Naive B cell (primary cell): ENCODE data around the gene SEC22C. TPM values are rescaled to one million over a fixed set of nuclear protein-coding genes. Genes with fewer than 3 reads are reported as not detected.

Source experiments
- ATAC-seq, 2 donors: fragments of 150-1000 bp; cut with Tn5 transposase; 2 replicates each; pipeline ENCODE4 v1.10.0; 2021; ENCODE audit warnings: low read depth in 2 of 2, mild to moderate bottlenecking in 2 of 2, moderate library complexity in 2 of 2
- DNase-seq: peaks from one replicate; pipeline ENCODE4 v3.0.0; 2022
- H3K27ac Mint-ChIP-seq, 6 donors: one replicate each; pipeline ENCODE4 v1.8.0; 2020 to 2022; ENCODE audit warnings: mild to moderate bottlenecking in 6 of 6, mixed read lengths in 6 of 6, moderate library complexity in 5 of 6, inconsistent platforms in 2 of 6
- H3K27me3 Mint-ChIP-seq, 3 donors: one replicate each; pipeline ENCODE4 v1.8.0; 2021 to 2022; ENCODE audit warnings: mixed read lengths in 3 of 3, mild to moderate bottlenecking in 1 of 3
- H3K36me3 Mint-ChIP-seq, 2 donors: one replicate each; pipeline ENCODE4 v1.8.0; 2020 to 2022; ENCODE audit warnings: mixed read lengths in 2 of 2, inconsistent platforms in 1 of 2, mild to moderate bottlenecking in 1 of 2
- H3K4me1 Mint-ChIP-seq, 3 donors: one replicate each; pipeline ENCODE4 v1.8.0; 2020 to 2022; ENCODE audit warnings: mixed read lengths in 3 of 3, inconsistent platforms in 1 of 3, mild to moderate bottlenecking in 1 of 3, moderate library complexity in 1 of 3
- H3K4me3 Mint-ChIP-seq, 8 donors: one replicate each; pipeline ENCODE4 v1.8.0; 2020 to 2022; ENCODE audit warnings: mild to moderate bottlenecking in 8 of 8, mixed read lengths in 8 of 8, moderate library complexity in 8 of 8, inconsistent platforms in 2 of 8
- H3K9me3 Mint-ChIP-seq, 7 donors: one replicate each; pipeline ENCODE4 v1.8.0; 2020 to 2022; ENCODE audit warnings: mixed read lengths in 7 of 7, mild to moderate bottlenecking in 5 of 7, inconsistent platforms in 2 of 7, moderate library complexity in 1 of 7
- polyA plus RNA-seq, 6 donors: library from polyadenylated mRNA; unstranded; fragments of 300-500 nt; fragmentation: Illumina TruSeq; gene quantifications; one replicate each; pipeline ENCODE4 v1.2.3, GENCODE V29; 2021; ENCODE audit warnings: low read depth in 6 of 6

The SEC22C gene
- polyA plus RNA-seq, 6 donors from 2014 or later, result 25.1 to 39.0 (median 31.3) TPM

DNA sequence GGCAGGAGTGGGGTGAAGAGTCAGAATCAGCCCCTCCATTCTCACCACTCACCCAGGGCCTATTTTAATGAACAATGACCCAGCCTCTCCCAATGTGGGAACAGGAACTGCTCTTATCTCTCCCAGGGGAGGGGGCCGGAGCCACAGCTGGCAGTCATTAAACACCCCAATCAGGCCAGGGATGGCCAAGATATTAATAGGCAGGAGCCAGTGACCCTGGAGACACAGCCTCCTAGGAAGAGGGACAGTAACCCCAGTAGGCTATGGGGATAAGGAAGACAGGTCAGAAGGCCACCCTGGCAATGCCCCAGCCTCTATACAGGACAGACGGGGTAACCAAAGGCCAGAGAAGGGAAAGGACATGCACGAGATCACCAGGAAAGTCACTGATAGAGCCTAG lies 40.7 kb downstream of the SEC22C start:
- peaks cover 0 to 9% (median 4%) of the 10 kb centered on the region in 3 donors for H3K4me1 Mint-ChIP-seq
- H3K27me3 Mint-ChIP-seq, result peaks cover 0 to 13% (median 6%) of the 10 kb centered on the region in 3 donors
- H3K36me3 Mint-ChIP-seq, result no peaks in the 10 kb centered on the region
- DNase-seq, result no peak
- ATAC-seq, result no peak
- H3K9me3 Mint-ChIP-seq, result no peaks in the 10 kb centered on the region
- no peak overlapping the region for H3K4me3 Mint-ChIP-seq
- H3K27ac Mint-ChIP-seq, result no peak overlapping the region

DNA sequence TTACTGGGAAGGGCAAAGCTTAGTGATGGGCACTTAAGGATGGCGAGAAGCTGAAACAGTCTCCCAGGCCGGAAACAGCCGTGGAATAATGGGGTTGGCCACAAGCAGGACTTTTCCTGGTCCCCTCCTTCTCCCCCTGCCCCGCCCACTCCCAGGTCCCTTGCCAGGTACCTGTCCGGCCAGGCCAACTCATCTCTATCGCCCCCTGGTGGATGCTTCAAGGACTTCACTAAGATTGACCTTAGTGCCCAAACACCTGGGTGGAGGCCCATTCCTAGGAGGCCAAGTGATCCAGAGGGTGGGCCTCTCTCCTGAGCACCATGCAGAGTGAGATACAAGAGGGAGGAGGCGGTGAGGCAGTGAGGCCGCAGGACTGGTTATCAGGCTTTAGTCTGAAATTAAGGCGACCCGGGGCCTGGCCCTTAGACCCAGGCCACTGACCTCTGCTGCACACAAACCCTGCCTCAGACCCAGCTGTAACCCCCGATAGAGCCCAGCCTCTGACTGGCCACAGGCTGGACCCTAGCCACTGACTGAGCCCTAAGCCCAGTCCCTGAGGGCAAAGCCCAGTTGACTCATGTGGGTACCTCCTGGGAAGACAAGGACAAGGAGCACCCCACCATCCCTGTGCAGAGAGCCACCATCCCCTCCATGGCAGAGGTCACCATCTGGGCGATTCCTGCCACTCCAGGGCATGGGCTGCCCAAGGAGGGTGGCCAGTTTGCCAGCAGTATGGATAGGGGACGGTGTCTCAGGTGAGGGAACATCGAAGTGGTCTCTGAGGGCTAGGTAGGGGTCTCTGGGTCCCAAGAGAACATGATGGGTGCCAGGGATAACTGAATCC lies 41.7 kb downstream of the SEC22C start:
- Mint-ChIP-seq H3K9me3 (no peaks in the 10 kb centered on the region), H3K27me3 (peaks cover 0 to 13% (median 6%) of the 10 kb centered on the region in 3 donors), H3K4me1 (peaks cover 0 to 9% (median 4%) of the 10 kb centered on the region in 3 donors), H3K4me3 (no peak overlapping the region), H3K36me3 (no peaks in the 10 kb centered on the region), H3K27ac (peak overlapping the region in 1 of 6 donors; percentile 0)
- peak; percentile 54 for DNase-seq
- ATAC-seq, result peak; percentile 38 to 58

DNA sequence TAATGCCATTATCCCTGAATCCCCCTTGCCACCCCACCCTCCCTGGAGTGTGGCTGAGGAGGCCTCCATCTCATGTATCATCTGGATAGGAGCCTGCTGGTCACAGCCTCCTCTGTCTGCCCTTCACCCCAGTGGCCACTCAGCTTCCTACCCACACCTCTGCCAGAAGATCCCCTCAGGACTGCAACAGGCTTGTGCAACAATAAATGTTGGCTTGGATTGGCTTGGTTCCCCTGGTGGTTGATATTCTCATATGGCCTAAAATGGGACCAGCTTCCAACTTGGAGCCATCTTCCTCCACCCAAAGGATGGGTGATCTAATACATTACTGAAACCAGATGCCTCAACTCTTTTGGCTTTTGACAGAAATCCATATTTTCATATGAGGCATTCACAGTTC lies 44.4 kb downstream of the SEC22C start:
- H3K27ac Mint-ChIP-seq, result peak overlapping the region in 1 of 6 donors; percentile 36
- ATAC-seq (no peak), DNase-seq (no peak)
- no peaks in the 10 kb centered on the region for H3K9me3 Mint-ChIP-seq
- H3K4me3 Mint-ChIP-seq, result no peak overlapping the region
- H3K27me3 Mint-ChIP-seq, result peaks cover 0 to 13% (median 6%) of the 10 kb centered on the region in 3 donors
- H3K4me1 Mint-ChIP-seq, result peaks cover 0 to 9% (median 4%) of the 10 kb centered on the region in 3 donors
- no peaks in the 10 kb centered on the region for H3K36me3 Mint-ChIP-seq

DNA sequence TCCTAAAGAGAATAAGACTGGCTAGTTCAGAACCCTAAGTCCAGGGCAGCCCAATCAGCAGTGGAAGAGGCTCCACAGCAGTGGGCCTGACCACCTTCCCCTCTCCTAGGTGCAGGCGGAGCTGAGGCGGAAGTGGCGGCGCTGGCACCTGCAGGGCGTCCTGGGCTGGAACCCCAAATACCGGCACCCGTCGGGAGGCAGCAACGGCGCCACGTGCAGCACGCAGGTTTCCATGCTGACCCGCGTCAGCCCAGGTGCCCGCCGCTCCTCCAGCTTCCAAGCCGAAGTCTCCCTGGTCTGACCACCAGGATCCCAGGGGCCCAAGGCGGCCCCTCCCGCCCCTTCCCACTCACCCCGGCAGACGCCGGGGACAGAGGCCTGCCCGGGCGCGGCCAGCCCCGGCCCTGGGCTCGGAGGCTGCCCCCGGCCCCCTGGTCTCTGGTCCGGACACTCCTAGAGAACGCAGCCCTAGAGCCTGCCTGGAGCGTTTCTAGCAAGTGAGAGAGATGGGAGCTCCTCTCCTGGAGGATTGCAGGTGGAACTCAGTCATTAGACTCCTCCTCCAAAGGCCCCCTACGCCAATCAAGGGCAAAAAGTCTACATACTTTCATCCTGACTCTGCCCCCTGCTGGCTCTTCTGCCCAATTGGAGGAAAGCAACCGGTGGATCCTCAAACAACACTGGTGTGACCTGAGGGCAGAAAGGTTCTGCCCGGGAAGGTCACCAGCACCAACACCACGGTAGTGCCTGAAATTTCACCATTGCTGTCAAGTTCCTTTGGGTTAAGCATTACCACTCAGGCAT lies 45.6 kb downstream of the SEC22C start:
- H3K4me1 Mint-ChIP-seq, result peaks cover 0 to 9% (median 4%) of the 10 kb centered on the region in 3 donors
- H3K27me3 Mint-ChIP-seq, result peaks cover 0 to 13% (median 6%) of the 10 kb centered on the region in 3 donors
- no peaks in the 10 kb centered on the region for H3K9me3 Mint-ChIP-seq
- peak overlapping the region in 1 of 8 donors; percentile 15 for H3K4me3 Mint-ChIP-seq
- no peaks in the 10 kb centered on the region for H3K36me3 Mint-ChIP-seq
- H3K27ac Mint-ChIP-seq, result peak overlapping the region in 1 of 6 donors; percentile 78
- ATAC-seq (no peak), DNase-seq (peak; percentile 8)

DNA sequence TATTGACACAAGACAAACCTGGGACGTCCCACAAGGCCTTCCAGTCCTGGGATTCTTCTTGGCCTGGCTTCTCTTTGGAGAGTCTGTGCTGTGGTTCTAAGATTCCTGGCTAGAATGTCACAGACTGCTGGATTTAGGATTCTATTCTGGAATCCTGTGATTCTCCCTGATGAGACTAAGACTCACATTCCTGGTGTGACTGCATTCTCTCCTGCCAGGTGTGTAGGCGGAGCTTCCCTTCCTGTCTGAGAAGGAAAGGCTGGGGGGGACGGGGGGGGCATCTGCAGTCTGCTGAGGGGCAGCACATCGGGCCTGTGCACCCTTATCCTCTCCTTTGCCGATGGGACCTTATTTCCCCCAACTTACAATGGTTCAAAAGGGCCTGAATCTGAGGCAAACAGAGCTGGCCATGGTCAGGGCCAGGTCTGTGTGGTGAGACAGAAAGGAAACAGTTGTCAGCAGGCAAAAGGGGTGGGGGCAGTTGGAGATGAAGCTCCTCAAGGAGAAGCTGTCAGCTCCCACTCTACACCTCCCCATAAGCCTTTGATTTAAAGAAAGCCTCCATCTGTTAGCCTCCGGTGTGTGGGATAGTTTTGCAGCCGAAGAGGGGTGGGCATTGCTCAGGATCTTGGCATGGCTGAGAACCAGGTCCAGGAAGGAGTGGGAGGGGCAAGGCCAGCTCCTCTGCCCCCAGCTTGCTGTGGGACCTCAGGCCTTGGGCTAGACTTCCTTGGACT lies 48.4 kb downstream of the SEC22C start:
- Mint-ChIP-seq H3K9me3 (peaks cover 0 to 3% (median 0%) of the 10 kb centered on the region in 7 donors), H3K4me1 (peaks cover 11 to 20% (median 12%) of the 10 kb centered on the region in 3 donors), H3K36me3 (no peaks in the 10 kb centered on the region), H3K27ac (no peak overlapping the region), H3K4me3 (no peak overlapping the region), H3K27me3 (peaks cover 0 to 3% (median 0%) of the 10 kb centered on the region in 3 donors)
- no peak for ATAC-seq
- DNase-seq, result no peak

DNA sequence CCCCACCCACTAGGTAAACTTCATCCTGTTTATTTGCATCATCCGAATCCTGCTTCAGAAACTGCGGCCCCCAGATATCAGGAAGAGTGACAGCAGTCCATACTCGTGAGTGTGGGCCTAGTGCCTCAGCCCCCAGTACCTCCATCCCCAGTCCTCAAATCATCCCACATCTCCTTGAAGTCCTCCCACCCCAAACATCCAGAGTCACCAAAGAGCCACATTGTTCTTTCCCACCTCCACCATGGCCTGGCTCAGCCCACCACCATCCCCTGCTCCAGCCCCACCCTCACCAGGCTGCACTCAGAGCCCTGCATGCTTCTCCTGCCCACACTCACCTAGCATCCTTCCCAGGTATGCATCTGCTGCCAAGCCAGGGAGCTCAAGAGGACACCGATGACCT lies 49.5 kb downstream of the SEC22C start:
- Mint-ChIP-seq H3K4me3 (peak overlapping the region in 1 of 8 donors; percentile 48), H3K4me1 (peaks cover 11 to 20% (median 12%) of the 10 kb centered on the region in 3 donors), H3K27ac (peak overlapping the region in 1 of 6 donors; percentile 66), H3K9me3 (peaks cover 0 to 3% (median 0%) of the 10 kb centered on the region in 7 donors), H3K36me3 (no peaks in the 10 kb centered on the region), H3K27me3 (no peaks in the 10 kb centered on the region)
- DNase-seq (no peak), ATAC-seq (no peak)

DNA sequence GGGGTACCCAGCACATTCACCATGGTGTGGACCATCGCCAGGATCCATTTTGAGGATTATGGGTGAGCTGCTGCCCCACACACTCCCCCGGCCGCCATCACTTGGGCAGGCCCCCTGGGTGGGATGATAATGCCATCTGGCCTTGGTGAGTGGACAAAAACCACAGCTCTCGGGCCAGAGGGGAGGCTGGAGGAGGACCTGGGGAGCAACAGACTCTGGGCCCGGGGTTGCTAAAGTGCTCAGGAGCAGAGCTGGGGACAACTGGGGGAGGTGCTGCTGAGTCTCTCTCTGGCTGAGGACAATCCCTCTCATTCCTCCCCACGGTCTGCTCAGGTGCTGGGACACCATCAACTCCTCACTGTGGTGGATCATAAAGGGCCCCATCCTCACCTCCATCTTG lies 50.3 kb downstream of the SEC22C start:
- no peak for DNase-seq
- H3K36me3 Mint-ChIP-seq, result no peaks in the 10 kb centered on the region

DNA sequence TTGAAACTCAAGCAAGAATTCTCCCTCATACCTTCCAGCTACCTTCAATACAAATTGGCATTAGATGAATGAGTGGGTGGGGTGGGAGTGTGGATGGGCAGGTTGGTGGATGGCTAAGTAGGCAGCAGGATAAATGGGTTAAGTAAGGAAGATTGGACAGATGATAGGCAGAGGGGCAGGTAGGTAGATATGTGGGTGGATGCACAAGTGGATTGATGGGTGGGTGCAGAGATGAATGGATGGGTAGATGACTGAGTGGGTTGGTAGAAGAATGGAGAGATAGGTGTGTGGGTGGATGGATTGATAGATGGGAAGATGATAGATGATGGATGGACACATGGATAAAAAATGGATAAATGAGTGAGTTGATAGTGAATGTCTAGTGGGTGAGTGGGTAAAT lies 51.7 kb downstream of the SEC22C start:
- Mint-ChIP-seq H3K27ac (peak overlapping the region in 1 of 6 donors; percentile 4), H3K4me1 (peaks cover 12 to 25% (median 19%) of the 10 kb centered on the region in 3 donors), H3K36me3 (no peaks in the 10 kb centered on the region), H3K4me3 (peak overlapping the region in 1 of 8 donors; percentile 5), H3K27me3 (no peaks in the 10 kb centered on the region), H3K9me3 (peaks cover 0 to 3% (median 0%) of the 10 kb centered on the region in 7 donors)
- DNase-seq (no peak), ATAC-seq (no peak)

More for the DNA sequence above, 50.3 kb downstream of the SEC22C start:
- H3K27ac Mint-ChIP-seq, result peak overlapping the region in 2 of 6 donors; percentile 27 to 37
- ATAC-seq, result no peak
- H3K4me3 Mint-ChIP-seq, result no peak overlapping the region
- H3K4me1 Mint-ChIP-seq, result peaks cover 12 to 25% (median 18%) of the 10 kb centered on the region in 3 donors
- no peaks in the 10 kb centered on the region for H3K27me3 Mint-ChIP-seq
- peaks cover 0 to 3% (median 0%) of the 10 kb centered on the region in 7 donors for H3K9me3 Mint-ChIP-seq

DNA sequence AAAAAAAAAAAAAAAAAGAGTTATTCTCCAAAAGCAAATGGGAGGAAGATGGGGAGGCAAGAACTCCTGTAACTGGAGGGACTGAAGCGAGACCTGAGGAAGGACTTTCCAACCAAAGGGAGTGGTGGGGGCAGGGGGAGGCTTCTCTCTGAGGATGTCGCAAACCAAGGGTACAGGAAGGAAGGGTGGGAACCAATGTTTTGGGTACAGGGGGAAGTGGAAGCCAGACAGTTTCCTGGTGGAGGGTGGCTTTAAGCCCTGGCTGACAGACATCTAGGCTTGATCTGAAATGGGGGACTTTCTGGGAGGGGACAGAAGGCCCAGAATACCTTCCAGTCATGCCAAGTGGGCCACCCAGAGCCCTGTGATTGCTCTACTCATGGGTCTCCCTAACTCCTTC lies 52.3 kb downstream of the SEC22C start:
- Mint-ChIP-seq H3K9me3 (peaks cover 0 to 3% (median 0%) of the 10 kb centered on the region in 7 donors), H3K4me1 (peaks cover 12 to 25% (median 19%) of the 10 kb centered on the region in 3 donors), H3K27me3 (no peaks in the 10 kb centered on the region), H3K27ac (no peak overlapping the region), H3K4me3 (peak overlapping the region in 2 of 8 donors; percentile 24 to 73), H3K36me3 (no peaks in the 10 kb centered on the region)
- no peak for DNase-seq
- ATAC-seq, result no peak

DNA sequence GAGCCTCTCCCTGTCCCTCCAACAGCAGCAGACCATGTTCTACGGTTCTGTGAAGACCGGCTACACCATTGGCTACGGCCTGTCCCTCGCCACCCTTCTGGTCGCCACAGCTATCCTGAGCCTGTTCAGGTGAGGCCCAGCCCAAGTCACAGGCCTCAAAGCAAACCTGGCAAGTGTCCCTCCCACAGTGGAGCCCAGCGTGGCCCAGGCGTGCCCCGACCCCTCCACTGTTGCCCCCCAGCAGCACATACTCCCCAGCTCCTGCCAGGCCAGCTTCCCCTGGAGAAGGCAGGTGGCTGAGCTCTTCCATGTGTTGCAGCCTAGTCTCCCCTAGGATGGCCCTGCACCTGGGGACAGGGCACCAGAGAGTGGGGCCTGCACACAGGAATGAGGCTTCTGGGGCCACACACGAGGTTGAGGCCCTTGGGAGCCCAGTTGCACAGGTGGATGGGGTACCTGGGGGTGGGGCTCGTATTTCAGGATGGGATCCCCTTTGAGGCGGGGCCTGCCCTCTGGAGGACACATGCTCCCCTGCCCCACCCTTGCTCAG lies 54.3 kb downstream of the SEC22C start:
- DNase-seq (no peak), ATAC-seq (no peak)
- Mint-ChIP-seq H3K27ac (no peak overlapping the region), H3K9me3 (peaks cover 0 to 3% (median 0%) of the 10 kb centered on the region in 7 donors), H3K27me3 (no peaks in the 10 kb centered on the region), H3K4me1 (peaks cover 12 to 25% (median 19%) of the 10 kb centered on the region in 3 donors), H3K4me3 (no peak overlapping the region), H3K36me3 (no peaks in the 10 kb centered on the region)

DNA sequence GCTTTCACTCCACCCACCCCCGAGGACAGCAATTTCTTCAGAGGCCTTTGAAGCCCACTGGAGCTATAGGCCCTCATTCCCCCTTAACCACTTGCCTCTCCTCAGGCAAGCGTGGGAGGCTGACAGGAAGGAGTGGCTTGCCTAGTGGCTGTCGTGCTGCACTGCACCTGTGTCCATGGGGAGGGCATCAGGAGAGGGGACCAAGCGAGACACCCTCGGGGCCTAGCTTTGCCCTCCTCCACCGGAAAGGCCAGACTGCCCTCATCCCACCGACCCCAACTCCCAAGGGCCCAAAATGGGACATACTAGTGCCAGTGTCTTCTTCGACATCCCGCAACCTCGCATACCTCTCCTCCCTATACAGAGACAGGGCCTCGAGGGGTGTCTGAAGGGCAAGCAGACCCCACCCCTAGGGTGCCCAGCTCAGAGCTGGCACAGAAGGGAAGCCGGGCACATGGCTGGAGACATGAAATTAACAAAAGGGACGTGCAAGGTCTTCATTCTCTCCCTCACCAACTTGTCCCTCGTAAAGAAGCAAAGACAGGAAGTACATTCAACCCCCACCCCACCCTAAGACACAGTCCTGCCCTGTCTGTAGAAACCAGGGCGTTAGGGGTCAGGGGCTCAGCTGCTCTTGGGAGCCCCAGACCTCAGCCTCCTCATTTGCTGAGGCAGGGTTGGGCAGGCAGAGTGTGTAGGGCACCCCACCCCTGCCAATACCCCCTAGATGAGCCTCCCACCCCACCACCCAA lies 55.0 kb downstream of the SEC22C start:
- Mint-ChIP-seq H3K36me3 (no peaks in the 10 kb centered on the region), H3K27ac (peak overlapping the region in 1 of 6 donors; percentile 8), H3K4me1 (peaks cover 12 to 25% (median 19%) of the 10 kb centered on the region in 3 donors), H3K9me3 (peaks cover 0 to 3% (median 0%) of the 10 kb centered on the region in 7 donors), H3K27me3 (no peaks in the 10 kb centered on the region), H3K4me3 (no peak overlapping the region)
- ATAC-seq, result no peak
- DNase-seq, result no peak

DNA sequence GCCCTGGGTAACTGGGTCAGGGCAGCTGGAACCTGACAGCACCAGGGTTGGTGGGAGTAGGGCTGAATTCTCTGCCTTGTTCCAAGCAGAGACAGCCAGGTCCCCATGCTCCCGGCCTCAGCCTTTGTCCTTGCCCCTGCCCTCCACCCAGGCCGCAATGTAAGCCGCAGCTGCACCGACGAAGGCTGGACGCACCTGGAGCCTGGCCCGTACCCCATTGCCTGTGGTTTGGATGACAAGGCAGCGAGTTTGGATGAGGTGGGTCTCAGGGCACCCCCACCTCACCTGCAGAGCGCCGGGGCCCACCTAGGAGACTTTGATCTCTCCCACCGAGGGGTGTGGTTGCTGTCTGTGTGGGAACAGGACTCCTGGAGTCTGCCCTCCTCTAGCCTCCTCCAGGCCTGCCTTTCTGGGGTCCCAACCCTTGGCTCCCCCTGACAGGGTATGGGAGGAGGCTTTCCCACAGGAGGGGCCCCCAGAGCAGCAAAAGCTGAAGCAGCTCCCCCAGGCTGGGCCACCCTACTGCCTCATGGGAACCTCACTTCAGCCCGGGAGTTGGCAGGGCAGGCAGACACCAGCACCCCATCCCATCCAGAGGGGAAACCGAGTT lies 55.9 kb downstream of the SEC22C start:
- Mint-ChIP-seq H3K4me1 (peaks cover 12 to 25% (median 19%) of the 10 kb centered on the region in 3 donors), H3K27me3 (no peaks in the 10 kb centered on the region), H3K9me3 (peaks cover 0 to 3% (median 0%) of the 10 kb centered on the region in 7 donors), H3K36me3 (no peaks in the 10 kb centered on the region), H3K4me3 (no peak overlapping the region), H3K27ac (peak overlapping the region in 1 of 6 donors; percentile 49)
- DNase-seq (no peak), ATAC-seq (no peak)
